IMR-90 (cell line): ENCODE results near the gene P4HA2. TPM values are rescaled to one million over a fixed set of nuclear protein-coding genes. Genes with fewer than 3 reads are reported as not detected.

ENCODE experiments used
- ATAC-seq: fragments of 200-7000 bp; cut with Tn5 transposase; 2 replicates; pipeline ENCODE4 v1.9.1; 2020; ENCODE audit warnings: low read depth, mild to moderate bottlenecking, moderate library complexity
- BruUV-seq: library from RNA; stranded (reverse); fragments of 400-500 nt; replicated peaks from 2 replicates; lab custom pipeline; 2021; lab: Mats Ljungman, UMichigan
- CTCF ChIA-PET: fragments of 300-600 bp; formaldehyde crosslinking; extraction: SDS; loops from one replicate; lab custom pipeline; 2021; ENCODE audit warnings: antibody characterized with exemption; lab: Yijun Ruan, JAX
- POLR2A ChIA-PET: fragments of 300-600 bp; sonication (Branson Sonifier 250); formaldehyde crosslinking; loops from one replicate; lab custom pipeline; 2022; ENCODE audit warnings: antibody characterized with exemption; ENCODE audit not compliant: unreplicated experiment; lab: Charles Lee
- DNase-seq: peaks from one replicate; pipeline ENCODE4 v3.0.0; 2013
- H2AFZ ChIP-seq: replicated peaks from 2 replicates; pipeline ENCODE3; 2013; ENCODE audit warnings: low read length, mild to moderate bottlenecking; ENCODE audit not compliant: poor library complexity
- H2AK5ac ChIP-seq: 2 replicates; pipeline ENCODE4 v1.6.1; 2013; ENCODE audit warnings: low read depth, low read length, inconsistent platforms
- H2AK9ac ChIP-seq: replicated peaks from 2 replicates; pipeline ENCODE3; 2013; ENCODE audit warnings: mild to moderate bottlenecking, low read depth, low read length, moderate library complexity; ENCODE audit not compliant: poor library complexity
- H2BK120ac ChIP-seq: 2 replicates; pipeline ENCODE4 v1.6.1; 2013; ENCODE audit warnings: low read depth, low read length, inconsistent platforms
- H2BK15ac ChIP-seq: 3 replicates; pipeline ENCODE4 v1.6.1; 2013; ENCODE audit warnings: low read depth, low read length, inconsistent platforms
- H2BK20ac ChIP-seq: 2 replicates; pipeline ENCODE4 v1.6.1; 2013; ENCODE audit warnings: low read depth, mild to moderate bottlenecking, inconsistent platforms, low read length, moderate library complexity
- H2BK5ac ChIP-seq: 2 replicates; pipeline ENCODE4 v1.6.1; 2013; ENCODE audit warnings: mild to moderate bottlenecking, low read depth, low read length, inconsistent platforms; ENCODE audit not compliant: poor library complexity, severe bottlenecking
- H3K14ac ChIP-seq: replicated peaks from 2 replicates; pipeline ENCODE4 v1.6.1; 2013; ENCODE audit warnings: low read depth, low read length, inconsistent platforms
- H3K18ac ChIP-seq: 2 replicates; pipeline ENCODE4 v1.6.1; 2013; ENCODE audit warnings: low read depth, low read length, control low read depth
- H3K23ac ChIP-seq: 2 replicates; pipeline ENCODE4 v1.6.1; 2013; ENCODE audit warnings: low read depth, low read length, inconsistent platforms
- H3K27ac ChIP-seq: 2 replicates; pipeline ENCODE4 v1.5.1; 2013; ENCODE audit warnings: mild to moderate bottlenecking, control low read depth, low read length; ENCODE audit not compliant: insufficient read depth
- H3K27me3 ChIP-seq: 2 replicates; pipeline ENCODE4 v1.6.1; 2013; ENCODE audit warnings: low read length; ENCODE audit not compliant: control insufficient read depth, insufficient read depth
- H3K36me3 ChIP-seq: 2 replicates; pipeline ENCODE4 v1.6.1; 2013; ENCODE audit warnings: low read length, mixed read lengths; ENCODE audit not compliant: control insufficient read depth, insufficient read depth
- H3K4ac ChIP-seq: 2 replicates; pipeline ENCODE4 v1.6.1; 2013; ENCODE audit warnings: low read depth, low read length, inconsistent platforms
- H3K4me1 ChIP-seq: 2 replicates; pipeline ENCODE4 v1.6.1; 2013; ENCODE audit warnings: low read length, mixed read lengths; ENCODE audit not compliant: control insufficient read depth, insufficient read depth
- H3K4me2 ChIP-seq: 2 replicates; pipeline ENCODE4 v1.6.1; 2013; ENCODE audit warnings: low read depth, mild to moderate bottlenecking, control low read depth, low read length, moderate library complexity
- H3K4me3 ChIP-seq: 2 replicates; pipeline ENCODE4 v1.5.1; 2013; ENCODE audit warnings: low read depth, mild to moderate bottlenecking, control low read depth, low read length, moderate library complexity; ENCODE audit not compliant: insufficient read depth
- H3K56ac ChIP-seq: 2 replicates; pipeline ENCODE4 v1.6.1; 2013; ENCODE audit warnings: low read length, inconsistent platforms; ENCODE audit not compliant: insufficient read depth; ENCODE audit errors: extremely low read depth
- H3K79me1 ChIP-seq, 2 experiments: 2 replicates each; pipeline ENCODE4 v1.6.1; 2013; ENCODE audit warnings: low read length in 2 of 2, inconsistent platforms in 1 of 2, low read depth in 1 of 2
- H3K9ac ChIP-seq: 2 replicates; pipeline ENCODE4 v1.6.1; 2013; ENCODE audit warnings: low read depth, low read length, control low read depth
- H3K9me1 ChIP-seq: 2 replicates; pipeline ENCODE4 v1.6.1; 2013; ENCODE audit warnings: low read length, inconsistent platforms; ENCODE audit not compliant: insufficient read depth
- H3K9me3 ChIP-seq: 2 replicates; pipeline ENCODE4 v1.6.1; 2013; ENCODE audit warnings: low read length; ENCODE audit not compliant: control insufficient read depth, insufficient read depth
- H4K20me1 ChIP-seq: 2 replicates; pipeline ENCODE4 v1.6.1; 2013; ENCODE audit warnings: low read length, inconsistent platforms; ENCODE audit not compliant: insufficient read depth
- H4K5ac ChIP-seq: 2 replicates; pipeline ENCODE4 v1.6.1; 2013; ENCODE audit warnings: mild to moderate bottlenecking, low read depth, low read length, control low read depth
- H4K8ac ChIP-seq, 2 experiments: 2 replicates each; pipeline ENCODE4 v1.6.1; 2013; ENCODE audit warnings: low read depth in 2 of 2, low read length in 2 of 2, control low read depth in 1 of 2, inconsistent platforms in 1 of 2
- H4K91ac ChIP-seq: 2 replicates; pipeline ENCODE4 v1.6.1; 2013; ENCODE audit warnings: low read depth, low read length, inconsistent platforms; ENCODE audit not compliant: insufficient read depth
- BHLHE40 ChIP-seq: fragments of 150-350 bp; IDR thresholded peaks from 2 replicates; pipeline ENCODE4 v1.6.1; 2016; ENCODE audit warnings: mild to moderate bottlenecking, low read depth, low read length
- CEBPB ChIP-seq: IDR thresholded peaks from 2 replicates; pipeline ENCODE4 v1.6.1; 2012; ENCODE audit warnings: low read depth, low read length, improper control_type of control experiment
- CHD1 ChIP-seq: IDR thresholded peaks from 2 replicates; pipeline ENCODE4 v1.6.1; 2012; ENCODE audit warnings: low read depth, low read length, improper control_type of control experiment
- CTCF ChIP-seq: conservative IDR thresholded peaks from 2 replicates; pipeline ENCODE4 v1.5.1; 2012; ENCODE audit warnings: mild to moderate bottlenecking, low read depth, low read length, improper control_type of control experiment
- ELK1 ChIP-seq: fragments of 150-350 bp; IDR thresholded peaks from 2 replicates; pipeline ENCODE4 v1.6.1; 2016; ENCODE audit warnings: low read depth, mild to moderate bottlenecking, low read length, moderate library complexity, borderline replicate concordance
- FOS ChIP-seq: fragments of 150-350 bp; IDR thresholded peaks from 2 replicates; pipeline ENCODE4 v1.6.1; 2016; ENCODE audit warnings: low read depth, low read length
- MAFK ChIP-seq: IDR thresholded peaks from 2 replicates; pipeline ENCODE4 v1.6.1; 2012; ENCODE audit warnings: low read depth, low read length, improper control_type of control experiment
- MAZ ChIP-seq: IDR thresholded peaks from 2 replicates; pipeline ENCODE4 v1.6.1; 2012; ENCODE audit warnings: low read depth, mild to moderate bottlenecking, low read length, improper control_type of control experiment, moderate library complexity, borderline replicate concordance
- MXI1 ChIP-seq: IDR thresholded peaks from 2 replicates; pipeline ENCODE4 v1.6.1; 2012; ENCODE audit warnings: low read depth, mild to moderate bottlenecking, low read length, moderate library complexity, borderline replicate concordance
- NFE2L2 ChIP-seq: fragments of 150-350 bp; IDR thresholded peaks from 2 replicates; pipeline ENCODE4 v1.6.1; 2016; ENCODE audit warnings: low read depth, mild to moderate bottlenecking, low read length
- POLR2A ChIP-seq: IDR thresholded peaks from 2 replicates; pipeline ENCODE4 v1.6.1; 2012; ENCODE audit warnings: mild to moderate bottlenecking, low read depth, low read length
- RAD21 ChIP-seq: IDR thresholded peaks from 2 replicates; pipeline ENCODE4 v1.6.1; 2012; ENCODE audit warnings: low read length, improper control_type of control experiment
- RCOR1 ChIP-seq: IDR thresholded peaks from 2 replicates; pipeline ENCODE4 v1.6.1; 2012; ENCODE audit warnings: mild to moderate bottlenecking, low read length, improper control_type of control experiment; ENCODE audit not compliant: insufficient replicate concordance
- RFX5 ChIP-seq: IDR thresholded peaks from 2 replicates; pipeline ENCODE4 v1.8.0; 2012; ENCODE audit warnings: low read depth, mild to moderate bottlenecking, low read length, moderate library complexity
- SMC3 ChIP-seq: fragments of 150-350 bp; IDR thresholded peaks from 2 replicates; pipeline ENCODE4 v1.6.1; 2016; ENCODE audit warnings: low read depth, mild to moderate bottlenecking, antibody characterized with exemption, low read length, moderate library complexity
- USF2 ChIP-seq: fragments of 150-350 bp; IDR thresholded peaks from 2 replicates; pipeline ENCODE4 v1.6.1; 2017; ENCODE audit warnings: mild to moderate bottlenecking, antibody characterized with exemption, low read length, low read depth
- WGBS, 2 experiments: methylation state at CpG; one replicate each; pipeline versions ENCODE4 v1.1.5 to v1.1.7; 2013; ENCODE audit warnings: missing lambda C conversion rate in 2 of 2; ENCODE audit not compliant: insufficient read length in 1 of 2; ENCODE audit errors: extremely low coverage in 2 of 2; 5-methylcytosine and 5-hydroxymethylcytosine counted together
- dilution Hi-C: fragments of 300-500 bp; cut with HindIII; formaldehyde crosslinking; loops from one replicate; pipeline ENCODE4 v1.14.3; 2018; ENCODE audit warnings: low sequenced_read_pairs; ENCODE audit not compliant: unreplicated experiment
- in situ Hi-C: fragments of 300-500 bp; cut with MboI; formaldehyde crosslinking; loops from 3 replicates; pipeline ENCODE4 v1.14.3; 2019; ENCODE audit warnings: low sequenced_read_pairs, inconsistent platforms, mixed read lengths
- intact Hi-C: fragments of 100-400 bp; cut with micrococcal nuclease; formaldehyde crosslinking; loops from 2 replicates; pipeline ENCODE4 v1.10.0; 2022
- polyA plus RNA-seq, 3 experiments: library from polyadenylated mRNA; depleted of rRNA; stranded (reverse); fragments of >200 nt; gene quantifications; 2 replicates each; pipeline ENCODE4 v1.2.3, GENCODE V29; 2012; ENCODE audit warnings: low replicate concordance in 1 of 3
- total RNA-seq: library from RNA; depleted of rRNA; stranded (reverse); fragments of >200 nt; gene quantifications from 2 replicates; pipeline ENCODE4 v1.2.3, GENCODE V29; 2012

The P4HA2 gene
- total and polyA plus RNA-seq, 2 of the 4 experiments (the other 2 are of a cell fraction), result 186 to 225 TPM

GRCh38 chr5:132179405-132179804, 48.2 kb downstream of the P4HA2 start:
- H3K9ac ChIP-seq, result no peak overlapping the region
- H3K56ac ChIP-seq, result no peak overlapping the region
- no peak overlapping the region for H2AK5ac ChIP-seq
- H3K4ac ChIP-seq, result no peak overlapping the region
- H2BK5ac ChIP-seq, result no peak overlapping the region
- no peaks in the 10 kb centered on the region for H4K20me1 ChIP-seq
- H3K23ac ChIP-seq, result no peak overlapping the region
- H3K4me2 ChIP-seq, result no peak overlapping the region
- H2BK15ac ChIP-seq, result no peak overlapping the region
- ChIA-PET CTCF (interaction anchor here (0.6 to 1.4 kb wide), 8 partner anchors 11 to 116 kb away, joined by 3 to 4 read pairs (median 3); no protein-coding TSS in a partner anchor), POLR2A (no interaction called here)
- no peak overlapping the region for H2AFZ ChIP-seq
- no peak overlapping the region for H2BK120ac ChIP-seq
- H3K4me3 ChIP-seq, result no peak overlapping the region
- H4K91ac ChIP-seq, result no peak overlapping the region
- H4K5ac ChIP-seq, result no peak overlapping the region
- H3K9me3 ChIP-seq, result no peaks in the 10 kb centered on the region
- no TSS peak for BruUV-seq
- H3K36me3 ChIP-seq, result no peaks in the 10 kb centered on the region
- H3K27me3 ChIP-seq, result no peaks in the 10 kb centered on the region
- ATAC-seq (no peak), DNase-seq (no peak)
- H3K27ac ChIP-seq, result no peak overlapping the region
- intact Hi-C loops, result no loop called here
- H3K79me1 ChIP-seq, result no peaks in the 10 kb centered on the region
- no peak overlapping the region for H2BK20ac ChIP-seq
- H3K4me1 ChIP-seq, result peaks cover 2% of the 10 kb centered on the region; the same call in 1 of the 2 replicates
- TF ChIP-seq POLR2A (no peak), FOS (no peak), NFE2L2 (no peak), RCOR1 (no peak), RAD21 (no peak), CHD1 (no peak), USF2 (no peak), CEBPB (no peak), MXI1 (no peak), ELK1 (no peak), RFX5 (no peak), MAFK (no peak), MAZ (no peak), BHLHE40 (no peak), SMC3 (no peak), CTCF (no peak)
- no peak overlapping the region for H4K8ac ChIP-seq
- no CpG with 5 or more reads among the region's 3 CpGs for WGBS, 2 experiments
- in situ Hi-C loops, result no loop called here
- H3K9me1 ChIP-seq, result 0 out of 2 replicates have a peak, but pooled peaks cover 3% of the 10 kb centered on the region
- no peak overlapping the region for H2AK9ac ChIP-seq
- H3K14ac ChIP-seq, result no peak overlapping the region
- no peak overlapping the region for H3K18ac ChIP-seq
- dilution Hi-C loops, result no loop called here
